Endothelial cell of umbilical vein (primary cell): ENCODE data around the gene GPX5. TPM values are rescaled to one million over a fixed set of nuclear protein-coding genes. Genes with fewer than 3 reads are reported as not detected.
"Not testable (repeated sequence)": the region's sequence is repeated elsewhere in the genome, so short reads cannot be mapped to it uniquely, and the experiment has no call there.

ENCODE experiments used
- BruUV-seq: library from RNA; stranded (reverse); fragments of 400-500 nt; replicated peaks from 2 replicates; lab custom pipeline; 2021; lab: Mats Ljungman, UMichigan
- CTCF ChIA-PET: fragments of 300-600, 350-600 bp; sonication (Branson Sonifier 250); formaldehyde crosslinking; loops from one replicate; lab custom pipeline; 2021; ENCODE audit warnings: antibody characterized with exemption, inconsistent platforms; lab: Charles Lee
- POLR2A ChIA-PET: fragments of 300-600, 350-600 bp; sonication (Branson Sonifier 250); formaldehyde crosslinking; loops from one replicate; lab custom pipeline; 2021; ENCODE audit warnings: antibody characterized with exemption, inconsistent platforms; lab: Charles Lee
- DNase-seq: peaks from one replicate; pipeline ENCODE4 v3.0.0-alpha.2; 2011; ENCODE audit warnings: low read depth, low spot score
- FAIRE-seq: peaks from 2 replicates; lab custom pipeline; 2011; peaks lifted over from hg19 to GRCh38; lab: Jason Lieb, UNC
- H2AFZ ChIP-seq: 2 replicates; pipeline ENCODE4 v1.6.0; 2012; ENCODE audit warnings: low read depth, low read length, control low read depth, inconsistent platforms
- H3K27ac ChIP-seq: 2 replicates; pipeline ENCODE4 v1.5.1; 2011; ENCODE audit warnings: low read depth, mild to moderate bottlenecking, control low read depth, low read length, moderate library complexity; ENCODE audit not compliant: insufficient read depth
- H3K27me3 ChIP-seq, 2 experiments: 2 replicates each; pipeline versions ENCODE4 v1.6.0 to v1.6.1; 2011; ENCODE audit warnings: low read length in 2 of 2, mixed read lengths in 1 of 2; ENCODE audit not compliant: control insufficient read depth in 2 of 2, insufficient read depth in 2 of 2
- H3K36me3 ChIP-seq, 2 experiments: 2 replicates in 1 of 2; 3 replicates in 1 of 2; pipeline ENCODE4 v1.5.1; 2011; ENCODE audit warnings: low read length in 2 of 2, mild to moderate bottlenecking in 1 of 2, moderate library complexity in 1 of 2; ENCODE audit not compliant: control insufficient read depth in 2 of 2, insufficient read depth in 2 of 2; ENCODE audit errors: extremely low read depth in 1 of 2
- H3K4me1 ChIP-seq: 3 replicates; pipeline ENCODE4 v1.5.1; 2011; ENCODE audit warnings: mild to moderate bottlenecking, low read length; ENCODE audit not compliant: control insufficient read depth, insufficient read depth; ENCODE audit errors: extremely low read depth
- H3K4me2 ChIP-seq: 2 replicates; pipeline ENCODE4 v1.6.1; 2011; ENCODE audit warnings: low read length, control low read depth, mixed read lengths; ENCODE audit not compliant: insufficient read depth
- H3K4me3 ChIP-seq, 3 experiments: fragments of 200-600 bp in 1 of 3; sonication (generic), shearing (Covaris generic) in 1 of 3; replicated peaks in 1 of 3; 2 replicates each; pipeline ENCODE4 v1.5.1; 2011 to 2016; ENCODE audit warnings: control low read depth in 3 of 3, low read length in 3 of 3, mild to moderate bottlenecking in 2 of 3, inconsistent platforms in 1 of 3, low read depth in 1 of 3, moderate library complexity in 1 of 3; ENCODE audit not compliant: insufficient read depth in 1 of 3
- H3K79me2 ChIP-seq: 2 replicates; pipeline ENCODE4 v1.6.0; 2012; ENCODE audit warnings: low read length, inconsistent platforms; ENCODE audit not compliant: control insufficient read depth, insufficient read depth
- H3K9ac ChIP-seq: replicated peaks from 2 replicates; pipeline ENCODE3; 2011; ENCODE audit warnings: low read length, control low read depth; ENCODE audit not compliant: insufficient read depth; ENCODE audit errors: extremely low read depth
- H3K9me1 ChIP-seq: replicated peaks from 3 replicates; pipeline ENCODE4 v1.6.0; 2011; ENCODE audit warnings: mild to moderate bottlenecking, low read length; ENCODE audit not compliant: control insufficient read depth, insufficient read depth; ENCODE audit errors: extremely low read depth
- H3K9me3 ChIP-seq: replicated peaks from 2 replicates; pipeline ENCODE4 v1.5.1; 2012; ENCODE audit warnings: low read length, inconsistent platforms; ENCODE audit not compliant: control insufficient read depth, insufficient read depth
- H4K20me1 ChIP-seq: replicated peaks from 2 replicates; pipeline ENCODE3; 2011; ENCODE audit warnings: mild to moderate bottlenecking, low read length; ENCODE audit not compliant: control insufficient read depth, insufficient read depth; ENCODE audit errors: extremely low read depth
- EZH2 ChIP-seq: IDR thresholded peaks from 2 replicates; pipeline ENCODE4 v1.6.1; 2012; ENCODE audit warnings: borderline replicate concordance, low read depth, mild to moderate bottlenecking, moderate library complexity, low read length, inconsistent platforms; ENCODE audit not compliant: severe bottlenecking
- FOS ChIP-seq: IDR thresholded peaks from 2 replicates; pipeline ENCODE4 v1.6.1; 2011; ENCODE audit warnings: mild to moderate bottlenecking, low read length, moderate library complexity, borderline replicate concordance; ENCODE audit not compliant: insufficient read depth
- GATA2 ChIP-seq: IDR thresholded peaks from 2 replicates; pipeline ENCODE4 v1.7.0; 2011; ENCODE audit warnings: low read depth, mild to moderate bottlenecking, moderate library complexity, mixed read lengths, low read length; ENCODE audit not compliant: insufficient read length, insufficient read depth
- JUN ChIP-seq: IDR thresholded peaks from 2 replicates; pipeline ENCODE4 v1.6.1; 2011; ENCODE audit warnings: borderline replicate concordance, low read depth; ENCODE audit not compliant: insufficient read length, insufficient read depth
- MYC ChIP-seq: IDR thresholded peaks from one replicate; pipeline ENCODE4 v1.6.1; 2011; ENCODE audit warnings: mild to moderate bottlenecking, low read depth, low read length
- POLR2A ChIP-seq: IDR thresholded peaks from 2 replicates; pipeline ENCODE4 v1.6.1; 2012; ENCODE audit warnings: low read depth, mild to moderate bottlenecking, control low read depth, low read length
- POLR2AphosphoS5 ChIP-seq: IDR thresholded peaks from 2 replicates; pipeline ENCODE4 v1.6.1; 2012; ENCODE audit warnings: low read depth, mild to moderate bottlenecking, control low read depth, low read length, moderate library complexity; ENCODE audit not compliant: insufficient read depth
- dilution Hi-C: fragments of 300-500 bp; cut with MboI; formaldehyde crosslinking; loops from one replicate; pipeline ENCODE4 v1.15.0; 2019; ENCODE audit warnings: low sequenced_read_pairs; ENCODE audit not compliant: extremely low pct_ligation_motif_present
- intact Hi-C: fragments of 100-400 bp; cut with micrococcal nuclease; formaldehyde crosslinking; loops from one replicate; pipeline ENCODE4 v1.10.0; 2022
- polyA plus RNA-seq, 4 experiments: library from polyadenylated mRNA; depleted of rRNA in 3 of 4; stranded (reverse) in 3 of 4; unstranded in 1 of 4; fragments of >200 nt; gene quantifications; 2 replicates each; pipeline versions ENCODE4 v1.2.1 to v1.2.3, GENCODE V29; 2011 to 2012; ENCODE audit warnings: missing spikeins in 1 of 4
- total RNA-seq: library from RNA; stranded (reverse); gene quantifications from 2 replicates; pipeline ENCODE4 v1.2.3, GENCODE V29; 2021
- TF ChIP-seq, protein P1 (sequence below): IDR thresholded peaks from 2 replicates; pipeline ENCODE4 v1.6.1; 2011; ENCODE audit not compliant: insufficient read depth, insufficient read length
- TF ChIP-seq, protein P2 (sequence below), 2 donors: IDR thresholded peaks; 1 replicate in 1 of 2; 2 replicates in 1 of 2; pipeline ENCODE4 v1.5.1; 2011; ENCODE audit warnings: low read length in 2 of 2, mild to moderate bottlenecking in 2 of 2, moderate library complexity in 2 of 2, control low read depth in 1 of 2, inconsistent platforms in 1 of 2, low read depth in 1 of 2; ENCODE audit not compliant: insufficient read depth in 1 of 2; ENCODE audit errors: extremely low read depth in 1 of 2

GPX5 gene
- total and polyA plus RNA-seq, 2 donors (not counting 3 experiments of a cell fraction or from before 2014, with no cell fraction given), result not detected

DNA sequence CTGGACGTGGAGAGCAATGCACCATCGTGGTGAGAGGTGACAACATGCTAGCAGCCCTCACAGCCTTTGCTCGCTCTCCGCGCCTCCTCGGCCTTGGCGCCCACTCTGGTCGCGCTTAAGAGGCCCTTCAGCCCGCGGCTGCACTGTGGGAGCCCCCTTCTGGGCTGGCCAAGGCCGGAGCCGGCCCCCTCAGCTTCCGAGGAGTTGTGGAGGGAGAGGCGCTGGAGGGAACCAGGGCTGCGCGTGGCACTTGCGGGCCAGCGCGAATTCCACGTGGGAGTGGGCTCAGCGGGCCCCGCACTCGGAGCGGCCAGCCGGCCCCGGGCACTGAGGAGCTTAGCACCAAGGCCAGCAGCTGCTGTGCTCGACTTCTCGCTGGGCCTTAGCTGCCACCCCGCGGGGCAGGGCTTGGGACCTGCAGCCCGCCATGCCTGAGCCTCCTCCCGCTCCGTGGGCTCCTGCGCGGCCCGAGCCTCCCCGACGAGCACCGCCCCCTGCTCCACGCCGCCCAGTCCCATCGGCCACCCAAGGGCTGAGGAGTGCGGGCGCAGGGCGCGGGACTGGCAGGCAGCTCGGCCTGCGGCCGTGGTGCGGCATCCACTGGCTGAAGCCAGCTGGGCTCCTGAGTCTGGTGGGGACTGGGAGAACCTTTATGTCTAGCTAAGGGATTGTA, 13.9 kb upstream of the GPX5 start:
- Histone ChIP-seq H3K4me3 (no peak overlapping the region), H3K36me3 (no peaks in the 10 kb centered on the region), H4K20me1 (no peaks in the 10 kb centered on the region), H3K9me1 (no peaks in the 10 kb centered on the region), H2AFZ (no peak overlapping the region), H3K4me1 (no peaks in the 10 kb centered on the region), H3K9me3 (no peaks in the 10 kb centered on the region), H3K9ac (no peak overlapping the region), H3K79me2 (no peaks in the 10 kb centered on the region), H3K27me3 (no peaks in the 10 kb centered on the region), H3K4me2 (no peak overlapping the region), H3K27ac (no peak overlapping the region)
- intact Hi-C loops (no loop called here), dilution Hi-C loops (no loop called here)
- BruUV-seq, result no TSS peak
- no peak for FAIRE-seq
- CTCF ChIA-PET, result no interaction called here
- TF ChIP-seq EZH2 (no peak), MYC (no peak), FOS (no peak), POLR2AphosphoS5 (no peak), GATA2 (no peak), POLR2A (no peak), JUN (no peak)
- TF ChIP-seq, protein P1, sequence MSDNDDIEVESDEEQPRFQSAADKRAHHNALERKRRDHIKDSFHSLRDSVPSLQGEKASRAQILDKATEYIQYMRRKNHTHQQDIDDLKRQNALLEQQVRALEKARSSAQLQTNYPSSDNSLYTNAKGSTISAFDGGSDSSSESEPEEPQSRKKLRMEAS, result no peak
- TF ChIP-seq, protein P2, sequence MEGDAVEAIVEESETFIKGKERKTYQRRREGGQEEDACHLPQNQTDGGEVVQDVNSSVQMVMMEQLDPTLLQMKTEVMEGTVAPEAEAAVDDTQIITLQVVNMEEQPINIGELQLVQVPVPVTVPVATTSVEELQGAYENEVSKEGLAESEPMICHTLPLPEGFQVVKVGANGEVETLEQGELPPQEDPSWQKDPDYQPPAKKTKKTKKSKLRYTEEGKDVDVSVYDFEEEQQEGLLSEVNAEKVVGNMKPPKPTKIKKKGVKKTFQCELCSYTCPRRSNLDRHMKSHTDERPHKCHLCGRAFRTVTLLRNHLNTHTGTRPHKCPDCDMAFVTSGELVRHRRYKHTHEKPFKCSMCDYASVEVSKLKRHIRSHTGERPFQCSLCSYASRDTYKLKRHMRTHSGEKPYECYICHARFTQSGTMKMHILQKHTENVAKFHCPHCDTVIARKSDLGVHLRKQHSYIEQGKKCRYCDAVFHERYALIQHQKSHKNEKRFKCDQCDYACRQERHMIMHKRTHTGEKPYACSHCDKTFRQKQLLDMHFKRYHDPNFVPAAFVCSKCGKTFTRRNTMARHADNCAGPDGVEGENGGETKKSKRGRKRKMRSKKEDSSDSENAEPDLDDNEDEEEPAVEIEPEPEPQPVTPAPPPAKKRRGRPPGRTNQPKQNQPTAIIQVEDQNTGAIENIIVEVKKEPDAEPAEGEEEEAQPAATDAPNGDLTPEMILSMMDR (IDR thresholded peaks at IDR 0.05; ENCODE audit: extremely low read depth in 1 of 2, insufficient read depth in 1 of 2, low read depth in 1 of 2, low read length in 2 of 2), result no peak
- POLR2A ChIA-PET, result no interaction called here
- DNase-seq, result no peak

DNA sequence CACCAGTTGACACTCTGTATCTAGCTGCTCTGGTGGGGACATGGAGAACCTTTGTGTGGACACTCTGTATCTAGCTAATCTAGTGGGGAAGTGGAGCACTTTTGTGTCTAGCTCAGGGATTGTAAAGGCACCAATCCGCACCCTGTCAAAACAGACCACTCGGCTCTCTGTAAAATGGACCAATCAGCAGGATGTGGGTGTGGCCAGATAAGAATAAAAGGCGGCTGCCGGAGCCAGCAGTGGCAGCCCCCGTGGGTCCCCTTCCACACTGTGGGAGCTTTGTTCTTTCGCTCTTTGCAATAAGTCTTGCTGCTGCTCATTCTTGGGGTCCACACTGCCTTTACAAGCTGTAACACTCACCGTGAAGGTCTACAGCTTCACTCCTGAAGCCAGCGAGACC, 13.3 kb upstream of the GPX5 start:
- H3K9me1 ChIP-seq, H3K4me1 ChIP-seq, H2AFZ ChIP-seq, FAIRE-seq, H4K20me1 ChIP-seq, POLR2A ChIA-PET, CTCF ChIA-PET, BruUV-seq, H3K79me2 ChIP-seq, H3K9ac ChIP-seq, H3K27me3 ChIP-seq, dilution Hi-C loops, H3K27ac ChIP-seq, H3K36me3 ChIP-seq, DNase-seq, intact Hi-C loops, H3K4me3 ChIP-seq, H3K4me2 ChIP-seq, H3K9me3 ChIP-seq: not testable (repeated sequence)
